ENCODE measurements around the gene CIART. TPM values are rescaled to one million over a fixed set of nuclear protein-coding genes. Genes with fewer than 3 reads are reported as not detected.
A peak's percentile ranks its signal among the peaks of the same experiment; 100 is the strongest.

Gene CIART
- total and polyA plus RNA-seq, 2 donors (not counting 3 experiments of a cell fraction or from before 2014, with no cell fraction given) = 2.4 to 4.3 TPM

DNA sequence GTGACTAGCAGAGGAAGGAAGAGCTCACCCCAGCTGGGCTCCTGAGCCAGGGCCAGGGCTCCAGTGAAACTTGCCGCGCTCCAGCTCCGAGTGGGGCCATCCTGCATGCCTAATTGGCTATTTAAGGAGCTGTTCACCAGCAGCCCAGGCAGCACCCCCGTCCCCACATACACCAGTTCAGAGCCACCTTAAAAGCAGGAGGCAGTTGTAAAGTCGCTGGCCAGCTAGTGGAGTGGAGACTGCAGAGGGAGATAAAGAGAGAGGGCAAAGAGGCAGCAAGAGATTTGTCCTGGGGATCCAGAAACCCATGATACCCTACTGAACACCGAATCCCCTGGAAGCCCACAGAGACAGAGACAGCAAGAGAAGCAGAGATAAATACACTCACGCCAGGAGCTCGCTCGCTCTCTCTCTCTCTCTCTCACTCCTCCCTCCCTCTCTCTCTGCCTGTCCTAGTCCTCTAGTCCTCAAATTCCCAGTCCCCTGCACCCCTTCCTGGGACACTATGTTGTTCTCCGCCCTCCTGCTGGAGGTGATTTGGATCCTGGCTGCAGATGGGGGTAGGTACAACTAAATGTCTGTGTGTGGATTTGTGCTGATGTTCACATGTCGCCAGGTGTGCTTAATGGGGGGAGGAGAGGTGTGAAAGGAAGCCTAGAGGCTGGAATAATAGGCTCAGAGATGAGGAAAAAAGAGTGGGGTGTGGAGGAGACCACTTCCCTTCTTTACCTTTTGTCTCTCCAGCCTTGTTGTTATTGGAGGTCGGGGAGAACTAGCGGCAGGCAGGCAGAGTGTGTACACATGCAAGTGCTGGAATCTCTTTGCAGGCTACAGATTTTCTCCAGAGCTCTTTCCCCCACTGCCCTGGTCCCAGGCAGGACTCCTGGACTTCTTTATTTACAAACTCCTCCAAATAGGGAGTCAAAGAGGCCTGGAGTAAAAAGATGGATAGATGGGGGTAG, 24.4 kb upstream of the CIART start, which contains the start of gene CA14:
Gene CA14 (plus strand): TSS at position 151 of the 962 bp plus-strand sequence. CDS start 355 bp downstream, at position 506.
- no TSS peak for BruUV-seq (replicated peaks)
- no peaks in the 10 kb centered on the region for H3K36me3 ChIP-seq (ENCODE audit: control insufficient read depth in 2 of 2, extremely low read depth in 1 of 2, insufficient read depth in 2 of 2, low read length in 2 of 2)
- H3K9me1 ChIP-seq (replicated peaks; ENCODE audit: control insufficient read depth, extremely low read depth, insufficient read depth, low read length) = no peaks in the 10 kb centered on the region
- no peak for TF ChIP-seq MYC (IDR thresholded peaks at IDR 0.05; ENCODE audit: low read depth, low read length)
- H3K79me2 ChIP-seq (ENCODE audit: control insufficient read depth, insufficient read depth, low read length) = no peaks in the 10 kb centered on the region
- dilution Hi-C loops (cut with MboI; ENCODE audit: extremely low pct_ligation_motif_present, low sequenced_read_pairs) (no loop called here), intact Hi-C loops (cut with micrococcal nuclease) (loop anchor here (5.0 kb wide), 1 partner anchor 664 kb away; no protein-coding TSS in a partner anchor)
- FAIRE-seq (no peak), DNase-seq (ENCODE audit: low read depth, low spot score) (no peak)
- H3K4me2 ChIP-seq (ENCODE audit: insufficient read depth, low read length) = no peak within 1 kb of the TSS
- H3K27ac ChIP-seq (ENCODE audit: insufficient read depth, low read depth, low read length) = no peak within 1 kb of the TSS
- peaks cover 7% of the 10 kb centered on the region for H3K4me1 ChIP-seq (ENCODE audit: control insufficient read depth, extremely low read depth, insufficient read depth, low read length)
- H3K9me3 ChIP-seq (replicated peaks; ENCODE audit: control insufficient read depth, insufficient read depth, low read length) = no peaks in the 10 kb centered on the region
- H3K27me3 ChIP-seq (ENCODE audit: control insufficient read depth in 2 of 2, insufficient read depth in 2 of 2, low read length in 2 of 2) = peaks cover 15 to 27% of the 10 kb centered on the region in 2 experiments
- ChIA-PET POLR2A (no interaction called here), CTCF (interaction anchor here (1.2 to 13.2 kb wide), 3 partner anchors 10 to 172 kb away, joined by 3 to 466 read pairs (median 8); partner anchors contain the start of genes APH1A, C1orf54 and CIART)
- H2AFZ ChIP-seq (ENCODE audit: low read depth, low read length) = peak within 1 kb of the TSS; percentile 0
- H3K9ac ChIP-seq (replicated peaks; ENCODE audit: extremely low read depth, insufficient read depth, low read length) = no peak within 1 kb of the TSS
- H4K20me1 ChIP-seq (replicated peaks; ENCODE audit: control insufficient read depth, extremely low read depth, insufficient read depth, low read length) = no peaks in the 10 kb centered on the region
- H3K4me3 ChIP-seq (replicated peaks in 1 of 3; ENCODE audit: insufficient read depth in 1 of 3, low read depth in 1 of 3, low read length in 3 of 3) = no peak within 1 kb of the TSS

DNA sequence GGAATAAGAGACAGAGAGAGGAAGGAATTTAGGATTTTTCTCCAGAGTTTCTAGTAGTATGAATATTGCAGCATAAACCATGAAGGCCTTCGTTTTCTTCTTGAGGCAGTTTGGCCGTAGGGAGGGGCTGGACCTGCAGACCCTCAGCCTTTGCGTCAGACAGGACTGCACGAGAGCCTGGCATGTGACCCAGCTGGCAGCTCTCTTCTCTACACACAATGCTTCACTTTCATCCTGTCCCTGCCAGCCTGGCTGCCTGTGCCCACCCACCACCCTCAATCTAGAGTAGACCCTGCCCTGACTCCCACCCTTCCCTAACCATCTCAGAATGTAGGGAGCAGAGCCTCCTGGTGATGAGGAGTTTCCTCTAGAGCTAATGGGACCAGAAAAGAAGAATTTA, 23.1 kb upstream of the CIART start:
- intact Hi-C loops (cut with micrococcal nuclease) = loop anchor here (5.0 kb wide), 1 partner anchor 663 kb away; no protein-coding TSS in a partner anchor
- Histone ChIP-seq H3K4me1 (ENCODE audit: control insufficient read depth, extremely low read depth, insufficient read depth, low read length) (peaks cover 7% of the 10 kb centered on the region), H3K4me3 (replicated peaks in 1 of 3; ENCODE audit: insufficient read depth in 1 of 3, low read depth in 1 of 3, low read length in 3 of 3) (no peak overlapping the region), H3K9ac (replicated peaks; ENCODE audit: extremely low read depth, insufficient read depth, low read length) (no peak overlapping the region), H4K20me1 (replicated peaks; ENCODE audit: control insufficient read depth, extremely low read depth, insufficient read depth, low read length) (no peaks in the 10 kb centered on the region), H3K27me3 (ENCODE audit: control insufficient read depth in 2 of 2, insufficient read depth in 2 of 2, low read length in 2 of 2) (peaks cover 15 to 27% of the 10 kb centered on the region in 2 experiments), H3K36me3 (ENCODE audit: control insufficient read depth in 2 of 2, extremely low read depth in 1 of 2, insufficient read depth in 2 of 2, low read length in 2 of 2) (no peaks in the 10 kb centered on the region), H3K9me1 (replicated peaks; ENCODE audit: control insufficient read depth, extremely low read depth, insufficient read depth, low read length) (no peaks in the 10 kb centered on the region), H3K79me2 (ENCODE audit: control insufficient read depth, insufficient read depth, low read length) (no peaks in the 10 kb centered on the region), H2AFZ (ENCODE audit: low read depth, low read length) (no peak overlapping the region), H3K9me3 (replicated peaks; ENCODE audit: control insufficient read depth, insufficient read depth, low read length) (no peaks in the 10 kb centered on the region), H3K27ac (ENCODE audit: insufficient read depth, low read depth, low read length) (no peak overlapping the region), H3K4me2 (ENCODE audit: insufficient read depth, low read length) (no peak overlapping the region)
- dilution Hi-C loops (cut with MboI; ENCODE audit: extremely low pct_ligation_motif_present, low sequenced_read_pairs) = no loop called here
- TF ChIP-seq MYC (IDR thresholded peaks at IDR 0.05; ENCODE audit: low read depth, low read length) (no peak), EZH2 (IDR thresholded peaks at IDR 0.05; ENCODE audit: borderline replicate concordance, low read depth, low read length, severe bottlenecking) (no peak), GATA2 (IDR thresholded peaks at IDR 0.05; ENCODE audit: insufficient read depth, insufficient read length, low read depth, low read length) (no peak), POLR2A (IDR thresholded peaks at IDR 0.05; ENCODE audit: low read depth, low read length) (no peak), POLR2AphosphoS5 (IDR thresholded peaks at IDR 0.05; ENCODE audit: insufficient read depth, low read depth, low read length) (no peak)
- TF ChIP-seq, protein P1, sequence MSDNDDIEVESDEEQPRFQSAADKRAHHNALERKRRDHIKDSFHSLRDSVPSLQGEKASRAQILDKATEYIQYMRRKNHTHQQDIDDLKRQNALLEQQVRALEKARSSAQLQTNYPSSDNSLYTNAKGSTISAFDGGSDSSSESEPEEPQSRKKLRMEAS (IDR thresholded peaks at IDR 0.05; ENCODE audit: insufficient read depth, insufficient read length) = no peak
- ChIA-PET CTCF (interaction anchor here (0.9 to 13.2 kb wide), 2 partner anchors 16 to 105 kb away, joined by 3 to 466 read pairs; partner anchors contain the start of genes APH1A, C1orf54, CIART and RPRD2), POLR2A (no interaction called here)
- DNase-seq (ENCODE audit: low read depth, low spot score) (no peak), FAIRE-seq (no peak)
- no TSS peak for BruUV-seq (replicated peaks)
